22Rv1 (cell line): ENCODE results near the gene GCGR.

ENCODE experiments used
- CTCF ChIP-seq: fragments of 450-650 bp; IDR thresholded peaks from 2 replicates; pipeline ENCODE4 v1.5.1; 2017; ENCODE audit warnings: mild to moderate bottlenecking
- ZFX ChIP-seq: fragments of 450-650 bp; IDR thresholded peaks from 2 replicates; pipeline ENCODE4 v1.6.1; 2017; ENCODE audit warnings: antibody characterized with exemption, borderline replicate concordance

GRCh38 chr17:81837641-81838040 is 33.7 kb downstream of the GCGR start:
- TF ChIP-seq CTCF (no peak), ZFX (no peak)
